KOPT-K1 (cell line): ENCODE results near the gene ENTR1.

ENCODE experiments used
- H3K27ac ChIP-seq: fragments of 200-600 bp; sonication (generic); 2 replicates; pipeline ENCODE4 v1.5.1; 2016; ENCODE audit warnings: antibody characterized with exemption, mild to moderate bottlenecking, low read depth, low read length; ENCODE audit not compliant: poor library complexity, severe bottlenecking
- H3K36me3 ChIP-seq: fragments of 200-600 bp; sonication (generic); 2 replicates; pipeline ENCODE4 v1.5.1; 2017; ENCODE audit warnings: antibody characterized with exemption, mild to moderate bottlenecking, low read length, moderate library complexity; ENCODE audit not compliant: insufficient read depth
- H3K9me3 ChIP-seq: fragments of 200-600 bp; sonication (generic); 2 replicates; pipeline ENCODE4 v1.5.1; 2017; ENCODE audit warnings: antibody characterized with exemption, low read length, mild to moderate bottlenecking; ENCODE audit not compliant: insufficient read depth, poor library complexity, severe bottlenecking

Gene ENTR1

GRCh38 chr9:136361047-136361753 is 49.2 kb downstream of the ENTR1 start:
- H3K27ac ChIP-seq = no peak overlapping the region
- no peaks in the 10 kb centered on the region for H3K9me3 ChIP-seq
- H3K36me3 ChIP-seq = peaks cover 20% of the 10 kb centered on the region; the same call in 1 of the 2 replicates

- Histone ChIP-seq H3K27ac (no peak overlapping the region), H3K9me3 (no peaks in the 10 kb centered on the region), H3K36me3 (peaks cover 20% of the 10 kb centered on the region; the same call in 1 of the 2 replicates)
Observed at GRCh38 chr9:136359774-136360718, 50.4 kb downstream of the ENTR1 start.

GRCh38 chr9:136358888-136359287 is 51.5 kb downstream of the ENTR1 start:
- Histone ChIP-seq H3K27ac (no peak overlapping the region), H3K36me3 (peaks cover 20% of the 10 kb centered on the region; the same call in 1 of the 2 replicates), H3K9me3 (no peaks in the 10 kb centered on the region)

GRCh38 chr9:136358016-136358415 is 52.4 kb downstream of the ENTR1 start:
- H3K36me3 ChIP-seq = peaks cover 20% of the 10 kb centered on the region; the same call in 1 of the 2 replicates
- no peak overlapping the region for H3K27ac ChIP-seq
- H3K9me3 ChIP-seq = no peaks in the 10 kb centered on the region

- Histone ChIP-seq H3K36me3 (peaks cover 20% of the 10 kb centered on the region; the same call in 1 of the 2 replicates), H3K27ac (no peak overlapping the region), H3K9me3 (no peaks in the 10 kb centered on the region)
Observed at GRCh38 chr9:136357202-136357725, 53.1 kb downstream of the ENTR1 start.

GRCh38 chr9:136355616-136356557 is 54.5 kb downstream of the ENTR1 start:
- Histone ChIP-seq H3K36me3 (peaks cover 13% of the 10 kb centered on the region; the same call in 1 of the 2 replicates), H3K9me3 (no peaks in the 10 kb centered on the region), H3K27ac (no peak overlapping the region)

- peaks cover 2% of the 10 kb centered on the region; the same call in 1 of the 2 replicates for H3K36me3 ChIP-seq
- no peaks in the 10 kb centered on the region for H3K9me3 ChIP-seq
- H3K27ac ChIP-seq = no peak overlapping the region
Observed at GRCh38 chr9:136354592-136355085, 55.8 kb downstream of the ENTR1 start.

- Histone ChIP-seq H3K36me3 (no peaks in the 10 kb centered on the region), H3K27ac (no peak overlapping the region), H3K9me3 (no peaks in the 10 kb centered on the region)
Observed at GRCh38 chr9:136353757-136354488, 56.5 kb downstream of the ENTR1 start.

GRCh38 chr9:136353088-136353487 is 57.3 kb downstream of the ENTR1 start:
- H3K27ac ChIP-seq = no peak overlapping the region
- H3K36me3 ChIP-seq = no peaks in the 10 kb centered on the region
- H3K9me3 ChIP-seq = no peaks in the 10 kb centered on the region

GRCh38 chr9:136352682-136353081 is 57.7 kb downstream of the ENTR1 start:
- no peaks in the 10 kb centered on the region for H3K36me3 ChIP-seq
- no peaks in the 10 kb centered on the region for H3K9me3 ChIP-seq
- H3K27ac ChIP-seq = no peak overlapping the region
